HG03025 (cell line): ENCODE data around the gene PCDHGB5.

Source experiments
- ATAC-seq: cut with Tn5 transposase; IDR thresholded peaks from one replicate; pipeline ENCODE4 v1.9.1; 2021; ENCODE audit warnings: mild to moderate bottlenecking, moderate library complexity; ENCODE audit not compliant: unreplicated experiment, low FRiP score

Gene PCDHGB5

DNA sequence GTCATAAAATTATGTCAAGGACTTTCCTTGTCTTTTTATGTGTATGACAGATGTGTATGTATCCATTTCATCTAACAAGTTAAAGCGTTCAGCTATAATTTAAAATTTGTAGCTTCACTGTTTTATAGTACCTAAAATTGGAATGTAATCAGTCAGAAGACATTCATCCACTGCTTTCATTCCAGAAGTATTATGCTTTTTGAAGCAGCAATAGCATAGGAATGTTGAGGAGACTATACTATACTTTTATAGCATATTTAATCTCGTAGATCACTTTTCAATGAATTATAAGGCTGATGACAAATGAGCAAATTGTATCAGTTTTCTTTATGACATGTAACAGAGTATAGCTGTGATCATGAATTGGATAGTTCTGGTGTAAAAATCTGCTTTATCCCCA lies 39.5 kb downstream of the PCDHGB5 start:
- ATAC-seq = no peak

GRCh38 chr5:141439411-141440141 lies 41.8 kb downstream of the PCDHGB5 start:
- ATAC-seq = no peak

DNA sequence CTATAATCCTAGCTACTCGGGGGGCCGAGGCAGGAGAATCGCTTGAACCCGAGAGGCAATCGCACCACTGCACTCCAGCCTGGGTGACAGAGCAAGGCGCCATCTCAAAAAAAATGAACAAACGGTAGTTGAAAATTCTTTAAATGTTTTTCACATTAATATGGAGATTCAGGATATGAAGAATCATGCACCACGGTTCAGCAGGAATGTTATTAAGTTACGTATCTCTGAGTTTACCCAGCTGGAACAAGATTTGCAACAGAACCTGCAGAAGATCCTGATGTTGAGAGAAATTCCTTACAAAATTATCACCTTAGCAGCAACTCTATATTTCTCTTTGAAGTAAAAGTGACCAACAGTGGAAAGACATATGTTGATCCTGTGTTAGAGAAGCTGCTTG lies 42.6 kb downstream of the PCDHGB5 start:
- no peak for ATAC-seq

DNA sequence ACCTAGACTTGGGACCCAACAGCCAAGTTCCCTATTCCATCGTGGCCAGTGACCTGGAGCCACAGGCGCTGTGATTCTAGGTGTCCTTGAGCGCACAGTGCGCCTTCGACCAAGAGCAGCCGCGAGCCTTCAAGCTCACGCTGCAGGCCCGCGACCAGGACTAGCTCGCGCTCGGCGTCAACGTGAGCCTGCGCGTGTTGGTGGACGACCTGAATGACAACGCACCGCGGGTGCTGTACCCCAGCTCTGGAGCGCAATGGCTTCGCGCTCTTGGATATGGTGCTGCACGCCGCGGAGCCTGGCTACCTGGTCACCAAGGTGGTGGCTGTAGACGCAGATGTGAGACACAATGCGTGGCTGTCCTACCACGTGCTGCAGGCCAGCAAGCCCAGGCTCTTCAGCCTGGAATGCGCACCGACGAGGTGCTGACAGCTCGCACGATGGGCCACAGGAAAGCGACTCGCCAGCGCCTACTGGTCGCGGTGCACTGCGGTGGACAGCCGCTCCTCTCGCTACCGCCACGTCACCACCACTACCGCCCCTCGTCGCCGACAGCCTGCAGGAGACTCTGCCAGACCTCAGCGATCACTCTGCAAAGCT lies 43.9 kb downstream of the PCDHGB5 start:
- ATAC-seq = no peak
